CD1c-positive myeloid dendritic cell (primary cell): Measurements from ENCODE around the gene OPA1.

Experiments used
- DNase-seq: peaks from one replicate; pipeline ENCODE4 v3.0.0-alpha.2; 2016; ENCODE audit errors: extremely low spot score

Gene OPA1

DNA sequence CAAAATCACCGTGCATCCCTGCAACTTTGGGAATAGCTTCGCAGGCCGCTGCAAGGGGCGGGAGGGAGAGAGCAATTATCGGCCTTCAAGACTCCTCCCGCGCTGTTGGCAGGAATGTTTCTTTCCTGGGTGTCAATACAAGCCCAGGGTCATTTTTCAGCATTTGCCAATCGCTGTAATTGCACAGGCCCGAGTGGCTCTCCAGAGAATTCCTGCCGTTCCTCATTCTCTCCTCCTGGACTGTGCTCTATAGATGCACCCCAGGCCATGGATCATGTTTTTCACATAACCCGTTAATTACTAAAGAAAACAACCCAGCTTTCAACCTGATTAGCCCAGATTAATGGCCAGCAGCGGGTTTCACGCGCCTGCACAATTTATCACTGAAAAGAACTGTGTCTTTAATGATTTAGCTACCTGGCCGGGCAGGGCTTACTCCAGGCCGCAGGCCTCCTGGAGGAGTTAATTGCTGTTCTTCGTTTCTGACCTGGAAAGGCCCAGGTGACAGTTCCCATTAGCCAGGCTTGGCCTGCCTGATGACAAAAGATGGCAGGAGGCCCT lies 144.3 kb downstream of the OPA1 start:
- no peak for DNase-seq

DNA sequence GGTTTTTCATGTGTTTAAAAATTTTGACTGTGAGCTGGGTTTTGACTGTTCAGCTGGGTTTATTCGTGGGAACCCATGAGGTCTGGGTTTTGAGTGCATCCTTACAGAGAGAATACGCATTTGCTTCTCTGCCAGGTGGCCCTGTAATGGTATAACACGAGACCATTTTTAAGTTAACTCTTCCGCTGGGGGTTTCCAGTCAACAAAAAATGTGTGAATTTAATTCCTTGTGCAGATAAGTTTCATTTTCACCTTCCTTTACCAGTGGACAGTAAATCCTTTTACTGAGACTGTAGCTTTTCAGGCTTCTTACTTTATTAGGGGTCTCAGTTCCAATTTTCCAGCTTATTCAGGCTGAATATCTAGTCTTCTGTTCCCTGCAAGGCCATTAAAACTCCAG lies 149.6 kb downstream of the OPA1 start:
- DNase-seq, result no peak

DNA sequence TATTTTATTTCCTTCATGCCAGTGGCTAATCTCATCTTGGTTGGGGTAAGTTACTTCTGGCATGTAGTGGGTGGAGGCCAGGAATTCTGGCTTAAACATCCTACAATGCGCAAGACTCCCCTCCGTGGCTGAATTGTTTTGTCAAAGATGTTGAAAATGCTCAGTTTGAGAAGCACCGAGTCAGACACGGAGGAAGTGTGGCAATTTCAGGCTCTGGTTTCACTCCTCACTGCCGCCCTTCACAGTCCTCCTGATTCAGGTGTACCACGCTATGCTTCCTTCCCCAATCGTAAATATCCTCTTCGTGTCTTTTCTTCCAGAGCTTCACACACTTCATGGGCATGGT lies 150.7 kb downstream of the OPA1 start:
- no peak for DNase-seq

DNA sequence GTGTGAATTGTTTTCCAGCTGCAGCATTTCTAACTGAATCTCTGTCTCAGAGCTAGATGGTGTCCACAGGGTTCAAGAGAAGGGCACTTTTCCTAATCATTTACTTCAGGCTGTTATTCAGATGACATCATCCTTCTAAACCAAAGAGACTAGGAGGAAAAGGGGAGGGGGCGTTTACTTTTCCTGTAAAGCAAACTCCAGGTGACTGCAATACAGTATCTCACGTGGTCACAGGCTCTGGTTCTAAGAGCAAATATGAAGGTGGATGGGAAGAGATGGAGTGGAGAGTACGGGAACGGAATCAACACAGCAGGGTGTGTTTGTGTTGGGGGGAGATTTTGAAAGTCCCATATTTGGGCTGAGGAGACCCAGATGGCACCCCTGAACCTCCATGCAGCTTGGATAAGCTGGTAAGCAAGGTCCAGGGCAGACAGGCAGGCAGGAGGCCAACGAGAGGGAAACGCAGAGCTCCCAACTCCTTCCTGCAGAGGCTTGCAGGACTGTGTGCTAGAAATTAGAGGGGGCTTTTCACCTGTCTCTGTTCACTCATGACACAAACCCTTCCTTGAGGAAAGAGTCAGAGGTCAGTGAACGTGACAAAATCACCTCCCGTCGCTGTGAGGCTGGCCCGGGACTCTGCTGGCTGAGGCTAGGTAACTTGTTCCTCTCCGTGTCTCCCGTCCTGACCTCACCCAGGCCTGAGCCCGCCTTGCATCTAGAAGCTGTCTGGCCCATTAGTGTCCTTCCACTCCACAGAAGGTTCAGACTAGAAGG lies 151.2 kb downstream of the OPA1 start:
- DNase-seq, result no peak

DNA sequence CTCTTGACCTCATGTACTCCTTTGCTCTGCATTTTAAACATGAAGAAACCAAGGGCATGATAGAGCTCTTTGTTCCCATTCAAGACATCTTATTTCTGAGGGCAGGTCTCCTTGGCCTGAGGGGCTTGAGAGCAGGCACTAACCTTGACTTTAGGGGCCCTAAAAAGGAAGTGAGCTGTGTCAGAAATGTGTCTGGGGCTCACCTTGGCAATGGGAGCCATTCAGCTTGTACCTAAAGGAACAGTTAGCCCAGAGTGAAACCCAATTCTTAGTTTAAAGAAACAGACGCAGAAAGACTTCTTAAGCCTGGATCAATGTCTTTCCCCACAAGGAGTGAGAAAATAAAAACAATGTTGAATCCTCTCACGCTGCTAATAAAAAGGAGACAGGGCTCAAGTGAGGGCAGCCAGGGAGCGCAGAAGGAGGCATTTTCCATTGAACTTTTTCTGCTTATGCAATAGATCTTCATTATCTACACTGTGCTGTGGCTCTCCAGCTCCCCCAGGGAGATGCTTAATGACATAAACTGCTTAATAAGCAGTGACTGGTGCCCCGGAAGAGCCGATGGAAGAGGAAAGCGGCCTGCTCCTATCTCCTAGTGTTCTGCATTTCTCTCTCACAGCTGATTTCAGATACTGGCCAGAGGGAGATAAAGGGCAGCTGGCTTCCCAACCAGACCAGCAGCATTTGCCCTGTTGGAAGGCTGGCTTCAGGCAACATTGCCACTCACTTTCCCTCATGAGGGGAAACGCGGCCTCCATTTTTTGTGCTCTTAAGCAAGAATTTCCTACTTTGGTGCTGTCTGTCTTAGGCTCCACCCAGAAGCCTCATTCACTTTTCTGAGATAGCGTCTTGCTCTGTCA lies 152.0 kb downstream of the OPA1 start:
- no peak for DNase-seq

DNA sequence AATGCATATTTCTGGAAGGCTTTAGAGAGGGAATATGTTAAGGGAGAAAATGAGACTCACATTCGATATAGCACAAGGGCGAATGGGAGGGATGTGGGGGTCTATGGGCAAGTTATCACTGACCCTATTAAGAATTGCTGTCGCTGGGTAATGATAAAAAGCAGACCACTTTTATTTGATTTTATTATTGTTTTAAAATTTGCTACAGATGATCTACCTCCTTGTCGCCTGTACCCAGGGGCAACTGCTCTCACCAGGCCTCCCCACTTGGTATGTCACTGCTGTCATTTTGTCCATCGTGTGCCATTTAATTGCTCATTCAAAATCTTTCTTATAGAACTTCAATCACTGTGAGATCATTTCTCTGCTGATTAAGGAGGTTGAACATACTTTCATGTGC lies 153.8 kb downstream of the OPA1 start:
- DNase-seq, result no peak
